SHP77 treated with DMSO at 0.1 percent for 48 hours (cell line): ENCODE measurements around the gene LRRC57.
A peak's percentile ranks its signal among the peaks of the same experiment; 100 is the strongest.
"Not testable (repeated sequence)": the region's sequence is repeated elsewhere in the genome, so short reads cannot be mapped to it uniquely, and the experiment has no call there.

Experiments
- DNase-seq: peaks from one replicate; lab custom pipeline; 2025; lab: John Stamatoyannopoulos, UW

Gene LRRC57

GRCh38 chr15:42548249-42549031, at the start of gene LRRC57, which contains the start of gene HAUS2:
Gene LRRC57 (minus strand): TSS chr15:42548793. CDS start chr15:42548434, 359 bp downstream.
Gene HAUS2 (plus strand): TSS chr15:42548838. CDS start chr15:42548873, 35 bp downstream.
- DNase-seq, result peak; percentile 42

DNA sequence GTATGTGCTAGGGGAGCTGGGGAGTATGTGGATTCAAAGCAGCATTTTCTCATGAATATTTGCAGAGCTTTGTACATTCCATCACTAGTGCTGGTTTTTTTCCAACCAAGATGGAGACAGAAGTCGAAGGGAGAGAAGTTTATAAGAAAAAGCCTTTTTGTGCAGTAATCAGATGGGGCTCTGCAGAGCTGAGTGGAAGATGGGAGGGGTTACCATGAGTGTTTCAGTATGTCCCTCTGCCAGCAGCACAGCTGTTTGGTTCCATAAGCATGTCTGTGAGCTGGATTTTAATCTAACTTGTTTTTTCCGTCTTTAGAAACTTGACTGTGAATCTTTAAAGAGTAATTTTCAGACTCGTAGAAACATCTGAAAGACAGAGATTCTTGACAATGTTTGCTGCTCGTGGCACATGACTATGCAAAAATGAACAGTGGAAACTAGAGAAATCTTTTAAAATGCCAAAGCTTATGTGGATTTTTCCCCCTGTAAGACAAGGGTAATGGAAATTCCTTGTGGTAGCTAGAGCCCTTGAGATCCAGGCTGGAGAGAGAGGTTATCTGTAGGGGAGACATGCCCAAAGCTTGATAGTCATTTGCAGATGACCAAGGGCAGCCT, 47.1 kb upstream of the LRRC57 start:
- DNase-seq, result no peak

DNA sequence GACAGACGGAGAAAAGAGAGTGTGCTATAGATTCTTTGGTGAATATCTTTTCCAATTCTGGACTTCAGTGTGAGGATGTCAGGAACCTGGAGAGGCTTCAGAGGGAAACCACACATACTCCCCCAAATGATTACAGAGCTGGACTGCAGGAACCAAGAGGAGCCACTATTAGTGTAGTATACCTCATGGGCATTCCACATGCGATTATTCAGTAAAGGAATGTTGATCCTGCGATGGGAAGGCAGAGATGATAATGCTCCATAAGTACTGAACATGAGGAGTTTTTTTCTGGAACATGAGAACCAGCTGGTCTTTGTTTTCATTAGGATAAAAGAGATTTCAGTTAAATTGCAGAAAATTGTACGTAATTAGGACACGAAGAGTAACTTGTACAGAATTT, 45.5 kb upstream of the LRRC57 start:
- no peak for DNase-seq

- DNase-seq, result no peak
These were observed 44.5 kb upstream of the LRRC57 start for GRCh38 chr15:42593143-42593542.

DNA sequence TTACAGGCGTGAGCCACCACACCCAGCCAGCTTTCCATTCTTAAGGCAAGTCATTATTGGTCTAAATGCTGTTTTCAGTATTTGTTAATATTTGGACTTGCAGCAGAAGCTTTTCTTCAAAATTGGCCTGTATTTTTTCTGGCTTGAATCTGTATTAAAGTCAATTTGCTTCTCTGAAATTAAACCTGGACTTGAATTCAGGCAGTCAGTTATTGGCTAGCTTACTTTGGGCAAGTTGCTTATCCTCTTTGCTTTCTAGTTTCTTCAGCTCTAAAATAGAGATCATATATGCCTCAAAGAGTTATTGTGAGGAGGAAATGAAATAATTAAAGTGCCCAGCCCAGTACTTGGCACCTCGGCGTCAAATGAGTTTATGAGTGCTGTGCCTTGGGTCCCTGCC, 44.1 kb upstream of the LRRC57 start:
- DNase-seq, result no peak

DNA sequence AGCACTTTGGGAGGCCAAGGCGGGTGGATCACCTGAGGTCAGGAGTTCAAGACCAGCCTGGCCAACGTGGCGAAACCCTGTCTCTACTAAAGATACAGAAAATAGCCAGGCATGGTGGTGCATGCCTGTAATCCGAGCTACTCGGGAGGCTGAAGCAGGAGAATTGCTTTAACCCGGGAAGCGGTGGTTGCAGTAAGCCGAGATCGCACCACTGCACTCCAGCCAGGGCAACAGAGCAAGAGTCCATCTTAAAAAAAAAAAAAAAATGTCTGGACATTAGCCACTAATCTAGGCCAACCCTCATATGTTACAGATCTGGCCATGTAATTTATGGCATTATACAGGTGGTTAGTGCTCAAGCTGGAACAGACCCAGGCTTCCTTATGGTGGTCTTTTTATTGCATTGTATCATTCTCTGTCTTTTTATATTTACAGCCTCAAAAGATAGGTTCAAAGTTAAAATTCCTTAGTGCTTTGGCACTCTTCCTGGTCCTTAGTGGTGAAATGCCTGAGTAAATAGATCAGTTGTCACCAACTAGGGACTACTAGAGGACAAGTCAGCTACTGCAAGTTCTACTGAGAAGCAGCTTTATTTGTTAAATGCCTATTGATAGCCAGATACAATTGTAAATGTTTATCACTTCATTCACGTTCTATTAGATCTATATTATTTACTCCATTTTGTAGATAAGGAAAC, 42.8 kb upstream of the LRRC57 start:
- DNase-seq, result peak; percentile 8

DNA sequence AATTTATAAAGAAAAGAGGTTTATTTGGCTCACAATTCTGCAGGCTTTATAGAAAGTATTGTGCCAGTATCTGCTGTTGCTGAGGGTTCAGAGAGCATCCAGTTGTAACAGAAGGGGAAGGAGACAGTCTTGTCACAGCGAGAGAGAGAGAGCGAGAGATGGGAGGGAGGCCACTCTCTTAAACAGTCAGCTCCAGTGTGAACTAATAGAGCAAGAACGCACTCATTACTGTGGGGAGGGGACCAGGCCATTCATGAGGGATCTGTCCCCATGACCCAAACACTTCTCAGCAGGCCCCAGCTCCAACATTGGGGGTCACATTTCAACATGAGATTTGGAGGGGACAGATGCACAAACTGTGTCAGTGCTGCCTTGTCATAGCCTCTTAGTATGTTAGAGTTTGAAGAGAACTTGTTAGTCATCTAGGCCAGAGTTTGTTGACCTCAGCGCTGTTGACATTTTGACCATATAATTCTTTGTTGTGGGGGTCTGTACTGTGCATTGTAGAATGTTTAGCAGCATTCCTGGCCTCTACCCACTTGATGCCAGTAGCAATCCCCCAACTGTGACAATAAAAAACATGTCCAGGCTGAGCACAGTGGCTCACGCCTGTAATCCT, 42.1 kb upstream of the LRRC57 start:
- no peak for DNase-seq

- no peak for DNase-seq
These were observed 35.6 kb upstream of the LRRC57 start for GRCh38 chr15:42584031-42584765.

DNA sequence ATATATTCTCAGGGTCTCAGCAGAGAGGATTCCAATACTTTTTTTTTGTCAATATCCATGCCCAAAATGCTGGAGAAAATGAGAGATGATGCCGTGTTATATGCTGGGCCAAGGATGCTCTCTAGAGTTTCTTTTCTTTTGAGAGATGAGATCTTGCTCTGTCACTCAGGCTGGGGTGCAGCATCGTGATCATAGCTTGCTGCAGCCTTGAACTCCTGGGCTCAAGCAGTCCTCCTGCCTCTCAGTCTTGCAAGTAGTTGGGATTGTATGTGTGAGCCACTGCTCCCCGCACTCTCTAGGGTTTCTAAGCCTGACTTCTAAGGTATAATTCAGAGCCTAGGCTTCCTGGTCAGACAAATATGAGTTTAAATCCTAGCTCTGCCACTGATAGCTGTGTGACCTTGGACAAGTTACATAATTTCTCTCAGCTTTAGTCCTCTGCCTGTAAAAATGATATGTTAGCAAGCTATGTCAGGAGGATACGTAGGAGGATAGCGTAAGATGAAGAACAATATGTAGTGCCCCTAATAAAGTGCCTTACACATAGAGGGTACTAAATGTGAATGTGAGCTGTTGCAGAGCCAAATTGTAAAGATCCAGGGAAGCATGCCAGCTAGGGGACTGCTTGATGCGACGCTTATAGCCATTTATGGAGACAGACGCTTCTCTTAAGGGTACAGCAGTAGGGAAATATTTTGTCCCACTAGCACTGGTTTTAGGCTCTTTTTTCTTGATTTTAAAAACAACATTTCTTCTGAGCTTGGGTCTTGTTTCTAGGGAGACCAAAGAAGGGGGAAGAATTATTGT, 34.2 kb upstream of the LRRC57 start:
- DNase-seq, result no peak

GRCh38 chr15:42581272-42581730, 32.7 kb upstream of the LRRC57 start:
- DNase-seq, result peak; percentile 65

DNA sequence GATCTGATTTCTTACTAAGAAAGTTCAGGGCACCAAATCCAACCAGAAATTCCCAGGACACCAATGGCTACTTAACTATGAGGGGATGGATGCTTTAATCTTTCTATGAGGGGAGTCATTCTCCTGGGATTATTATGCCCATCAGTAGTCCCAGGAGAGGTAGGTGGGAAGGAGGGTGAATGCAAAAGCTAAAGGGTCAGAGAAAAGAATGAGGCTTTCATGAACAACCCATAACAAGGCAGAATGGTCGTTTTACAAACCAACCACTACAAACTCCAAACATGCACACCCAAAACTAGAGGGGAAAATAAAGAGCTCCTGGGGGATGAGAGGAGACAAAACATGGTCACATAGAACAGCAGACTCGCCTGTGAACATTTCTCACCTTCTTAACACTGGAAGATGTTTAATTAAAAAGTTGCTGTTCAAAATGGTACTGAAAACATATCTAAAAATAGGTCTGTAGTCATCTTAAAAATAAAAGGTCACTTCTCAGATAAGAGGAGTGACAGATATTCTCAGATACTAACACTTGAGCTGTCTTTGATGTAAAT, 30.5 kb upstream of the LRRC57 start:
- no peak for DNase-seq

DNA sequence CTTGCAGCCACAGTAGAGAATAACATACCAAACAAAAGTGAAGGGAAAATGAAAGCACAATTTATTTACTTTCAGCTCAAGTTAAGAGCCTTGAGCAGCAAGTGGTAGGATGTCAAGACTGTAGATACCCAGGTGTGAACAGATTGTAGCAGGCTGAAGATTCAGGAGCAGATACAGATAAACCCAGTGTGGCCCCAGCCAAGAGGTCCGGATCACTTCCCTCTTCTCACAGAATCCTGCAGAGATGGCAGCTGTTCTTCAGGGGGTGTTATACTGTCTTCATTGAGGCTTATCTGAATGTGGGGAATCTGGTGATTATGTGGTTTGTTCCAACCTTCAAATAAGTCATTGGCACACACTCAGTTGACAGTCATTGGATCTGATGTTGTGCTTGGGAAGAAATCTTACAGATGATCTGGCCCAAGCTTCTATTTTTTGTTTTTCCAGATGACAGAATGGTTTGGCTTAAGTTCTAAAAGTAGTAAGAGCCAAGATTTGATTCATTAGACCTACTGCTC, 29.0 kb upstream of the LRRC57 start:
- no peak for DNase-seq

- DNase-seq, result no peak
These were observed 28.2 kb upstream of the LRRC57 start for GRCh38 chr15:42576776-42577175.

- no peak for DNase-seq
These were observed 27.5 kb upstream of the LRRC57 start for GRCh38 chr15:42576040-42576594.

DNA sequence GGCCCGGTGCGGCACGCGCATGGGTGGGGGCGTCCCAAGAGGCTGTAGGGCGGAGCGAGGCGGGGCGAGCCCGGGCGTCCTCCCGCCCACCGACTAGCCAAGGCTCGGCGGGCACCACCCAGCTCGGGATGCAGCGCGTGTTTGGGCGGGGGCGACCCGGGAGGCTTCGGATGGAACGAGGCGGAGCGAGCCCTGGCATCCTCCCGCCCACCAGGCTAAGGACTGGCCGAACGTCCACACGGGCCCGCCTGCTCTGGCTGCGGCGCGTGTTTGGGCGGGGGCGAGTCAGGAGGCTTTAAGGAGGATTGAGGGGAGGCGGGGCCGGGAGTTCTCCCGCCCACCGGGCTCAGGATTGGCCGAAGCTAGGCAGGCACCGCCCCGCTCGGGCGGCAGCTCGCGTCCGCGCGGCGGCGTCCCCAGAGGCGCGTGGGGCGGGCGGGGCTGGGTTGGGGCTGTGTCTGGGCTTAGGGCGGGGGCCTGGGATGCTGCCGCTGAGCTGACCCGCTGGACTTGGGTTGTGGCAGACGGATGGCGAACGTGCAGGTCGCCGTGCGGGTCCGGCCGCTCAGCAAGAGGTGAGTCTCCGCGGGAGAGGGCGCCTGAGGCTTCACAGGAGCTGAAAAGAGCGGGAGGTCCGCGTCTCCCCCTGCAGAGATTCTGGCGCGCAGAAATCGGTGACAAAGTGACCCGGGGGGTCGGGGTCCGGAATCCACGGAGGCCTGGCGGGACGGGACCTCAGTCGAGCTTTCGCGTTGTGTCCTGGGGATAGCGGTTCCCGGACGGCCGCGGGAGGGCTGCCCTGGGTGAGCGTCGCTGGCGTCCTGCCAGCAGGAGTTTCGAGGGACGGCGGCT, 26.8 kb upstream of the LRRC57 start, which contains the start of gene STARD9:
STARD9 (plus strand) TSS at position 419 of the 852 bp plus-strand sequence; CDS start at position 529, 110 bp downstream.
- DNase-seq, result peak; percentile 90

- DNase-seq, result no peak
These were observed 10.1 kb upstream of the LRRC57 start for GRCh38 chr15:42558739-42559138.

DNA sequence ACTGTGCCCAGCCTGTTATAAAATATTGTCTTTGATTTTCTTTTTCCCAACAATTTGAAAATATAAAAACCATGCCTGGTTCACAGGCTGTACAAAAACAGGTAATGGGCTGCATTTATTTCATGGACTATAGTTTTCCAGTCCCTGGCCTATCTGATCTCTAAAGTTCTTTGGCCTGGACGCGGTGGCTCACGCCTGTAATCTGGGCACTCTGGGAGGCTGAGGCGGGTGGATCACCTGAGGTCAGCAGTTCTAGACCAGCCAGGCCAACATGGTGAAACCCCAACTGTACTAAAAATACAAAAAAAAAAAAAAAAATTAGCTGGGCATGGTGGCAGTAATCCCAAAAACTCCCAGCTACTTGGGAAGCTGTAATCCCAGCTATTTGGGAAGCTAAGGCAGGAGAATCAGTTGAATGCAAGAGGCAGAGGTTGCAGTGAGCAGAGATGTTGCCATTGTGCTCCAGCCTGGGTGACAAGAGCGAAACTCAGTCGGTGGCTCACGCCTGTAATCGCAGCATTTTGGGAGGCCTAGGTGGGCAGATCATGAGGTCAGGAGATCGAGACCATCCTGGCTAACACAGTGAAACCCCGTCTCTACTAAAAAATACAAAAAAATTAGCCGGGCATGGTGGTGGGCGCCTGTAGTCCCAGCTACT, 8.1 kb upstream of the LRRC57 start:
- DNase-seq, result not testable (repeated sequence)

DNA sequence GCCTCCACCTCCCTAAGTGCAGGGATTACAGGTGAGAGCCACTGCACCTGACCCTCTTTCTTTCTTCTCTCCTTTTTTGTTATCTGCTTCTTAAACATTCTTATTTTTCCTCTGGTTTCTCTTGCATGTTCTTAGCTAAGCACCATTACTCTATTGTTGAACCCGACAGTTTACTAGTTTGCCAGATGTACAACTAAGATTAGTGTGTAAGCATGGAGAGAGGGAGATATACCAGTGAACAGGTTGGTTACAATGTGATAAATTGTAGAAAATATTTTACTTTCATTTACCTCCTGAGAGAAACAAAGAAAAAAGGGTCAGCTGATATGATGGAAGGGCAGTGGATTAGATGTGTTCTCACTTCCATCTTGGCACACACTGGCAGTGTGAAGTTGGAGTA, 5.0 kb upstream of the LRRC57 start:
- no peak for DNase-seq
